DOHH2 (cell line): Measurements from ENCODE around the gene ST3GAL4.

Source experiments
- H3F3A ChIP-seq: fragments of 200-600 bp; sonication (generic), shearing (Covaris generic); 2 replicates; pipeline ENCODE4 v1.6.0; 2016; ENCODE audit warnings: antibody characterized with exemption, mild to moderate bottlenecking; ENCODE audit not compliant: control insufficient read depth, insufficient read depth
- H3K27ac ChIP-seq: fragments of 200-600 bp; sonication (generic); 2 replicates; pipeline ENCODE4 v1.5.1; 2014; ENCODE audit warnings: low read depth, mild to moderate bottlenecking, low read length, moderate library complexity
- H3K27me3 ChIP-seq: fragments of 200-600 bp; sonication (generic); 2 replicates; pipeline ENCODE4 v1.6.1; 2014; ENCODE audit warnings: mild to moderate bottlenecking, low read length, mixed read lengths; ENCODE audit not compliant: control insufficient read depth
- H3K36me3 ChIP-seq: fragments of 200-600 bp; sonication (generic); 2 replicates; pipeline ENCODE4 v1.6.1; 2014; ENCODE audit warnings: mild to moderate bottlenecking, low read length, moderate library complexity, mixed read lengths; ENCODE audit not compliant: control insufficient read depth
- H3K4me1 ChIP-seq: fragments of 200-600 bp; sonication (generic); 2 replicates; pipeline ENCODE4 v1.6.1; 2014; ENCODE audit warnings: mild to moderate bottlenecking, low read length, mixed read lengths; ENCODE audit not compliant: control insufficient read depth
- H3K4me2 ChIP-seq: fragments of 200-600 bp; sonication (generic); 2 replicates; pipeline ENCODE4 v1.6.0; 2014; ENCODE audit warnings: mild to moderate bottlenecking, low read length, moderate library complexity
- H3K4me3 ChIP-seq: fragments of 200-600 bp; sonication (generic); 2 replicates; pipeline ENCODE4 v1.5.1; 2014; ENCODE audit warnings: mild to moderate bottlenecking, low read length, mixed read lengths
- H3K79me2 ChIP-seq: fragments of 200-600 bp; sonication (generic); 2 replicates; pipeline ENCODE4 v1.6.1; 2014; ENCODE audit warnings: mild to moderate bottlenecking, low read length, mixed read lengths; ENCODE audit not compliant: control insufficient read depth
- H3K9me2 ChIP-seq: fragments of 200-600 bp; sonication (generic); replicated peaks from 2 replicates; pipeline ENCODE4 v1.6.1; 2014; ENCODE audit warnings: mild to moderate bottlenecking, low read length, mixed read lengths; ENCODE audit not compliant: control insufficient read depth
- H3K9me3 ChIP-seq: fragments of 200-600 bp; sonication (generic); 2 replicates; pipeline ENCODE4 v1.6.1; 2014; ENCODE audit warnings: antibody characterized with exemption, low read length, mixed read lengths; ENCODE audit not compliant: control insufficient read depth, insufficient read depth
- H4K20me1 ChIP-seq: fragments of 200-600 bp; sonication (generic); 2 replicates; pipeline ENCODE4 v1.6.0; 2014; ENCODE audit warnings: low read depth, mild to moderate bottlenecking, antibody characterized with exemption, low read length, moderate library complexity; ENCODE audit not compliant: control insufficient read depth, insufficient read depth
- CTCF ChIP-seq: fragments of 200-600 bp; sonication (generic); IDR thresholded peaks from one replicate; pipeline ENCODE4 v1.5.1; 2014; ENCODE audit warnings: antibody characterized with exemption, mild to moderate bottlenecking, low read depth, low read length; ENCODE audit not compliant: poor library complexity, severe bottlenecking
- EZH2phosphoT487 ChIP-seq: fragments of 200-600 bp; sonication (generic); IDR thresholded peaks from 2 replicates; pipeline ENCODE4 v1.6.1; 2017; ENCODE audit warnings: borderline replicate concordance, mild to moderate bottlenecking, antibody characterized with exemption, low read length, moderate library complexity, mixed read lengths

Gene ST3GAL4

GRCh38 chr11:126424471-126425039 is 69.1 kb downstream of the ST3GAL4 start:
- Histone ChIP-seq H3K79me2 (no peaks in the 10 kb centered on the region), H3K36me3 (no peaks in the 10 kb centered on the region), H3K9me2 (no peaks in the 10 kb centered on the region), H3K9me3 (no peaks in the 10 kb centered on the region), H3K4me3 (no peak overlapping the region), H4K20me1 (no peaks in the 10 kb centered on the region), H3F3A (peaks cover 3% of the 10 kb centered on the region; the same call in 1 of the 2 replicates), H3K27ac (no peak overlapping the region), H3K4me2 (no peak overlapping the region), H3K4me1 (peaks cover 41% of the 10 kb centered on the region), H3K27me3 (no peaks in the 10 kb centered on the region)
- TF ChIP-seq CTCF (no peak), EZH2phosphoT487 (no peak)

GRCh38 chr11:126426106-126426505 is 70.6 kb downstream of the ST3GAL4 start:
- Histone ChIP-seq H3K27ac (no peak overlapping the region), H3K4me1 (peaks cover 27% of the 10 kb centered on the region), H3F3A (no peaks in the 10 kb centered on the region), H3K4me2 (no peak overlapping the region), H3K4me3 (no peak overlapping the region), H3K36me3 (no peaks in the 10 kb centered on the region), H3K9me3 (no peaks in the 10 kb centered on the region), H3K79me2 (no peaks in the 10 kb centered on the region), H4K20me1 (no peaks in the 10 kb centered on the region), H3K9me2 (no peaks in the 10 kb centered on the region), H3K27me3 (no peaks in the 10 kb centered on the region)
- TF ChIP-seq EZH2phosphoT487 (no peak), CTCF (no peak)

GRCh38 chr11:126426820-126427749 is 71.6 kb downstream of the ST3GAL4 start:
- H3K4me2 ChIP-seq, result peak overlapping the region; percentile 45
- H3F3A ChIP-seq, result no peaks in the 10 kb centered on the region
- H3K79me2 ChIP-seq, result no peaks in the 10 kb centered on the region
- no peak overlapping the region for H3K27ac ChIP-seq
- H3K4me3 ChIP-seq, result peak overlapping the region; percentile 13; the same call in 1 of the 2 replicates
- no peaks in the 10 kb centered on the region for H3K36me3 ChIP-seq
- no peaks in the 10 kb centered on the region for H3K27me3 ChIP-seq
- no peak for TF ChIP-seq EZH2phosphoT487
- TF ChIP-seq CTCF, result no peak
- H4K20me1 ChIP-seq, result no peaks in the 10 kb centered on the region
- H3K4me1 ChIP-seq, result peaks cover 24% of the 10 kb centered on the region
- no peaks in the 10 kb centered on the region for H3K9me3 ChIP-seq
- no peaks in the 10 kb centered on the region for H3K9me2 ChIP-seq
